ENCODE results near the gene ITGA8.

- TF ChIP-seq CTCF (IDR thresholded peaks at IDR 0.05; ENCODE audit: low read length) (no peak), EZH2 (IDR thresholded peaks at IDR 0.05; ENCODE audit: borderline replicate concordance, low read length) (no peak)
Measured at GRCh38 chr10:15684768-15685167, 35.0 kb downstream of the ITGA8 start.

All from OCI-LY1 (cell line).